ENCODE results near the gene PRXL2B.
"Not testable (repeated sequence)": the region's sequence is repeated elsewhere in the genome, so short reads cannot be mapped to it uniquely, and the experiment has no call there.

PRXL2B gene

GRCh38 chr1:2586154-2587070 lies at the start of gene PRXL2B:
TSS of gene PRXL2B (plus strand) at chr1:2586777. CDS start at chr1:2586886, 109 bp downstream.
- peak; percentile 99 for DNase-seq

- DNase-seq, result no peak
Measured at GRCh38 chr1:2537784-2538115, 48.8 kb upstream of the PRXL2B start.

- DNase-seq, result no peak
Measured at GRCh38 chr1:2538376-2538775, 48.2 kb upstream of the PRXL2B start.

- no peak for DNase-seq
Measured at GRCh38 chr1:2538872-2539271, 47.7 kb upstream of the PRXL2B start.

- DNase-seq, result peak; percentile 57
Measured at GRCh38 chr1:2539312-2539907, 47.2 kb upstream of the PRXL2B start.

- DNase-seq, result peak; percentile 80
Measured at GRCh38 chr1:2540816-2541492, 45.6 kb upstream of the PRXL2B start.

- no peak for DNase-seq
Measured at GRCh38 chr1:2541619-2542245, 44.8 kb upstream of the PRXL2B start.

- DNase-seq, result no peak
Measured at GRCh38 chr1:2542246-2542915, 44.2 kb upstream of the PRXL2B start.

- peak; percentile 76 for DNase-seq
Measured at GRCh38 chr1:2543543-2544092, 43.0 kb upstream of the PRXL2B start.

- no peak for DNase-seq
Measured at GRCh38 chr1:2544093-2544874, 42.3 kb upstream of the PRXL2B start.

GRCh38 chr1:2544875-2545640 lies 41.5 kb upstream of the PRXL2B start:
- DNase-seq, result peak; percentile 81

- DNase-seq, result peak; percentile 98
Measured at GRCh38 chr1:2545754-2546514, 40.6 kb upstream of the PRXL2B start.

- DNase-seq, result peak; percentile 92
Measured at GRCh38 chr1:2546515-2547209, 39.9 kb upstream of the PRXL2B start.

GRCh38 chr1:2547210-2548067 lies 39.1 kb upstream of the PRXL2B start:
- DNase-seq, result no peak

GRCh38 chr1:2548068-2548589 lies 38.4 kb upstream of the PRXL2B start:
- peak; percentile 83 for DNase-seq

GRCh38 chr1:2549367-2550029 lies 37.1 kb upstream of the PRXL2B start:
- DNase-seq, result not testable (repeated sequence)

- DNase-seq, result not testable (repeated sequence)
Measured at GRCh38 chr1:2550309-2550861, 36.2 kb upstream of the PRXL2B start.
